NCI-H1048 (cell line): ENCODE measurements around the gene ADCY4.
A peak's percentile ranks its signal among the peaks of the same experiment; 100 is the strongest.
"Not testable (repeated sequence)": the region's sequence is repeated elsewhere in the genome, so short reads cannot be mapped to it uniquely, and the experiment has no call there.

Experiments used
- DNase-seq: peaks from one replicate; lab custom pipeline; 2025; lab: John Stamatoyannopoulos, UW

The ADCY4 gene

DNA sequence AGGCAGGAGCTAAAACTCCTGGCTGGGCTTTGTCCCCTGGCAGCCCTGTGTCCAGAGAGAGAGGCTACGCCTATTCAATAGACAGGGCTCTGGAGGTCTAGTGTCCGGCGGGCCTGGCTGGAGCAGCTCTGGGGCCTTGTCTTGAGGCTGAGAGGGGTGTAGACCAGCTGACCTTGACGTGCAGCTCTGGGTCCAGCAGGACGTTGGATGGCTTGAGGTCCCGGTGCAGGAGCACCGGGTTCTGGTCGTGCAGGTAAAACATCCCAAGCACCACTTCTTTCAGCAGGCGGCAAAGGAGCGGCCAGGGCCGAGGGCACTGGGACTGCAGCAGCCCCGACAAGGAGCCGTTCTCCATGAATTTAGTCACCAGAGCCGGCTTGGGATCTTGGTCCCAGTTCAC lies 4.0 kb upstream of the ADCY4 start:
- DNase-seq: no peak

DNA sequence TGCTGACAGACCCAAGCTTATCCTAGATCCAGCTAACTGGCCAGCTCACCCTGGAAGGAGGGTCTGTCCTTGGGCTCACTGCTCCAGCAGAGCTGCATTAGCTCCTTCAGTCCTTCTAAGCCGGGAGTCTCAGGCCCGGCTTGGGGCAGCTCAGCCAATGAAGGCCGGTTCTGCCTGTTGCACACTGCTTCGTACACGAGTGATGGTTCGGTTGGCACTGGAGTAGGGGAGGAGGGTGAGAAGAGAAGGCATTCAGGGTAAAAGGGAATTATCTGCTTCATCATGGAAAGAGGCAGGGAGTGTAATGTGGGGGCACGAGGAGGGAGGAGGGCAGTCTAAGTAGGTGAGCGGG lies 2.9 kb upstream of the ADCY4 start:
- DNase-seq: no peak

DNA sequence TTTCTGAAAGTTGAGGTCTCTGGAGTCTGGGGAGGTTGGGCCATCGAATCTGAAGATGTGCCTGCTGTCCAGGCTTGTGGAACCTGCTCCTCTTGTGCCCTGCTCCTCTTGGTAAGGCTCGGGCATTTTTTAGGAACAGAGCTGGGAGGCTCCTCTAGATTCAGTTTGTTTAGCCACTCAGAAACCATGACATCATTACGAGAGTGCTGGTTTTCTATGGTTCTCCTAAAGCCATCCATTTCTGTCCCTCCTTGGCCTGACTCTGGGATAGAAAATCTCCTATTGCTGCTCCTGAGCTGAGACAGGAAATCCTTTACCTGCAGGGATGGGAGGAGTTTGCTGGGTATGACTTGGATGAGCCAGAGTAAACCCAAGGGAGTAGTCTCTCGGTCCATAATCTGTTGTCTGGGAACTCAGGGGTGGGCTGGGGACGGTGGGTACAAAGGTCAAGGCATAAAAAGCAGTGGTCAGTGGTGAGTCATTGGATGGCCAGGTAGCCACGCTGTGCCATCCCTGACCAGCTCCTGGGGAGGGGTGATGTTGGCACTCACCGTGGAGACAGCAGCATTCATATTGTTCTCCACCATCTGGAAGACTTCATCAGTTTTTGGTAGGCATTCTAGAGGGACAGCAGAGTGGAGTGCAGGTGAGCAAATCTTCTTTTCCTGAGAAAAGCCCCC lies 2.4 kb upstream of the ADCY4 start:
- DNase-seq: no peak

DNA sequence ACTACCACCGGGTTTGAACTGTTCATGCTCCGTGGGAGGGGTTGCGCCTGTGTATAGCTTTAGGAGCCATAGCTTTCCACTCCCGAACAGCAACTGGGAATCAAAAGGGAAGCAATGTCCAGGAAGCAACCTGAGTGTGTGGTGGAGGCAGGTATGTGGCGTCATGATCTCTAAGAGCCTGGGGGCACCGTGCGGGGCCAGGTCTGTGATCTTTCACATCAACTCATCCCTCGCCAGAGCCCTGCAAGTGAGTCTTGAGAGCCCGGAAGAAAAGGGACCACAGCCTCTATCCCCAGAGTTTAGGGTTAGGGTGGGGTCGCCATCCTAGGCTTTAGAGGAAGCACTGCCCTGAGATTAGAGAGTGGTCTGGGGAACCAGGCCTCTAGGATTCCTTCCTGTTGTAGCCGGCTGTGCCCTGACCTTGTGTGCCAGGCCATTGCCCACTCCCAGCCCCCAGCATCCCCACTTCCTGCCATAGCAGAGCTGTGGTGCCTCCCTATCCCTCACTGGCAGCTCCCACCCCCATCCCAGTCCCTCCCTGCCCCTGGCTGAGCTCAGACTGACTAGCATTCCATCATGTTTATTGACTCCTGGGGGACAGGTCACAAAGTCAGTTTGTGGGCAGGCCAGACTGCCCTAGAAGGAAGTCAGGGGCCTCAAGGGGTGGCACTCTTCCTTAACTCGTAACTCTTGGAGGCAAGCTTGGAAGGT lies 745 bp upstream of the ADCY4 start:
- DNase-seq: no peak

DNA sequence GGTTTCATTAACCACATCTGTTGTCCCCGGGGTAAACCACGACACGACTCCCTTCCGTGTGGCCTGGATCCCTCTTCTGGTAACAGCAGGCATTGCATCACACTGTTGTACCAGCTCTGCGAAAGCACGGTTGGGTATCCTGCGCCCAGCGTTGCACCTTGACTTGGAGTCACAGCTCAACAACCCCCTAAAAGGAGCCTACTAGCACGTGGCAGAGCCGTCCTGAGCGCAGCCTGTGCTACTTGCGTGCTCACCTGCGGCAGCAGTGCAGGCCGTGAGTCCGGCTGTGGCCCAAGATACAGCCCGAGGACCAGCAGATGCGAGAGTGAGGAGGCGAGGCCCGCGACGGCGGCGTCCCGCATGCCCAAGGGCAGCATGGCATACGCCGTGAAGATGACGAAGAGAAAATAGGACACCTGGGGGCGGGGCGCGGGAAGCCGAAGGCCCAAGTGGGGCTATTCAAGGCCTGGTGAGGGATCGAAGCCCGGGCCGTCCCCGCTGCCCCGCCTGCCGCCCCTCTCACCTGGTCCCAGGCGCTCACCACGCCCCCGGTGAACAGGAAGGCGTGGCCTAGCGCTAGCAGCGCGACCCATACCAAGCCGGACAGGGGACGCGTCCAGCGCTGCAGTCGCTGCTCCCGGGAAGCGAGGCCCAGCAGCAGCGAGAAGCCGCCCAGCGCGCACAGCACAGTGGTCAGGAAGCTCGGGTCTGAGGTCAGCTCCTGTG lies 2.4 kb downstream of the ADCY4 start:
- DNase-seq: peak; percentile 57

DNA sequence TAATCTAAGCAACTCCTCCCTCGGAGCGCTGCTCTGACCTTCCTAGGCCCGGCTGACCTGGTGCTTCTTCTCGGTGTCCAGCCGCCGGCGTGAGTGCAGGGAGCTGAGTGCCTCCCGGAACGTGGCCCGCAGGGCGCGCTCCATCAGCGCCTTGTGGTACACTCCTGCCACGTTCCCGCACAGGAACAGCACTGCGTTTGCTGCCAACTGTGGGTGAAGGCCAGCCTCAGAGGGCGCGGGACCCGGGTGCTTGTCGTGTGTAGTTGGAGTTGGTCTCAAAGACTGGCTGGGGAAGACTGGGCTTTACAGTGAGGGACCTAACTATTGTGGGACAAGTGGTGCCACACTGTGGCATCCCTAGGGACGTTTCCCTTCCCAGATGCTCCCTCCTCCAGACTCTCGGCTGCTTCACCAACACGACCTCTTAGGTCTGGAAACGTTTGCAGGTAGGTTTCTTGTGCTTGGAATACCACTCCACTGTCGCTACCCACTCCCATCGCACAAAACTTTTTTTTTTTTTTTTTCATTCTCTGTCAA lies 3.1 kb downstream of the ADCY4 start:
- no peak for DNase-seq

DNA sequence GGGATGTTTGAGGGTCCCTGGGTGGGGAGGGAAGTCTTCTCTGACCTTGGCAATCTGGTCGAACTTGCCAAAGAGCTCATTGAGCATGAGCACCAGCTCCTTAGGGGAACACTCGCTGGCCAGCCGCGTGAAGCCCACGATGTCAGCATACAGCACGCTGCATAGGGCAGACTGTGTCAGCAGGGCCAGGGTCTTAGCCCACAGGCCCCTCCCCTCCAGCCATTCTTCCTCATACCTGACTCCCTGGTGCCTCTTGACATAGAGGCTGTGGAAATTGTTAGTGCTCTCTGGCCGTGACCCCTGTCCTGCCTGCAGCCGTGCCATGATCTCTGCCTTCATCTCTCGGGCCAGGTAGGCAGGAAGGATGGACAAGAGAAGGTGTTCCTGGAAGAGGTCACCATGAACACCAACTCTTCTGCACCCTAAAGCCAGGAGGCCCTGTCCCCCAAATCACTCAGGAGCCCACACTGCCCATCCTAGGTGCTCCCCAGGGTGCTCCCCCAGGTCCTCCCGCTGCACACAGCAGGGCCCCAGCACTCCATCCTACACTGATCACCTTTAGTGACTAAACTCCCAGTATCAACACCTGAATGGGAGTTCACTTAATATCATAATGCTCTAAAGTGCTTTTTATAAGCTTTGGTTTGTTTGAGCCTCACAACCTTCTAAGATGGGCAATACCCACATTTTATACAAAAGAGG lies 3.7 kb downstream of the ADCY4 start:
- DNase-seq: no peak

GRCh38 chr14:24329736-24330135 lies 5.1 kb downstream of the ADCY4 start:
- no peak for DNase-seq

DNA sequence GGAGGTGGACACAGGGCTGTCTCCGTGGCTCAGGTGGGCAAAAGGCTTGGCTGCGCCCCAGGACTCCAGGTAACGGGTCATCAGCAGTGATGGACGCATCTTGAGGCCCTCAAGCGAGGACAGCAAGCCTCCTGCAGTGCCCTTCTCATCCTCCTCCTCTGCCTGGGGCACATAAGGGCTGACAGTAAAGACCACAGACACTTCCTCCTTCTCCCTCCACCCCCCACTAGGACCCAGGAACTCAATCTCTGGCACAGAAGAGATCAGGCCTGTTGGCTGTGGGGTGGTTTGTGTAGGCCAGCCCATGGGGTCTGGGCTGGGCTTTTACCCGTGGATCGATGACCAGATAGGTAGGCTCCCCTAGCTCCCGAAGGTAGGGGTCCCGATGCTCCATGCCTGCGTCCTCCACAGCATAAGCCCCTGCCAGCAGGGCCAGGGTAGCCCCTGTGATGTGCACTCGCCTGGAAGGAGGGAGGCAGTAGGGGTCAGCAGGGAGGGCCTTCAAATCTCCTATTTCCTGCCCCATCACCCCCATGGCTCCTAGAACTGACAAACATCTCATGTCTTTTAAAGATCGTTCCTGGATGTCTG lies 5.7 kb downstream of the ADCY4 start:
- no peak for DNase-seq

DNA sequence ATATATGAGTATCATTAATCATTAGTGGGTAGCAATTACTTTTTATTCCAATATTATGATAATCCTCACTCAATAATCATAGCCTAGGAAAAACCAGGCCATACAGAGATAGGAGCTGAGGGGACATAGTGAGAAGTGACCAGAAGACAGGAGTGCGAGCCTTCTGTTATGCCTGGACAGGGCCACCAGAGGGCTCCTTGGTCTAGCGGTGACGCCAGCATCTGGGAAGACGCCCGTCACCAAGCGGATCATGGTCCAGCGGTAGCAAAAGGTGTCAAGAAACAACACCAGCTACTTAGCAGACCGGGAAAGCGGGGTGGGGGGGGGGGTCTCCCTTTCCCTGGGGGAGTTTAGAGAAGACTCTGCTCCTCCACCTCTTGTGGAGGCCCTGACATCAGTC lies 7.0 kb downstream of the ADCY4 start:
- not testable (repeated sequence) for DNase-seq

DNA sequence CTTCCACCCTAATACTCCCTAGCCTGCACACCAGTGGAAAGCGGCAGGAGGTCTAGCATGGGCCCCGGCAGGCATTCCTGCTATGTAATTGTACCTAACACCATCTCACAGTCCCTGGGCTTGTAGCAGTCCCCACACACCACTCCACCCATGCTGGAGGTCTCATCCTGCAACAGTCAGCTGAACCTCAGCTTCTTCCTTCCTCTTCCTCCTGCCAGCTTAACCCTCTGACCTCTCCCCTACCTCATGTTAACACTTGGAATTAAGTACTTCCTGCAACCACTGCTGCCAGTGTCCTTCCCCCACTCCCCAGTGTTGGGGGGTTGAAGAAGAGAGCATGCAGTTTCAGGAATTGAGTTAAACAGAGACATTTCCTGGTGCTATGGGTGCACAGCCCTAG lies 7.6 kb downstream of the ADCY4 start:
- DNase-seq: no peak

DNA sequence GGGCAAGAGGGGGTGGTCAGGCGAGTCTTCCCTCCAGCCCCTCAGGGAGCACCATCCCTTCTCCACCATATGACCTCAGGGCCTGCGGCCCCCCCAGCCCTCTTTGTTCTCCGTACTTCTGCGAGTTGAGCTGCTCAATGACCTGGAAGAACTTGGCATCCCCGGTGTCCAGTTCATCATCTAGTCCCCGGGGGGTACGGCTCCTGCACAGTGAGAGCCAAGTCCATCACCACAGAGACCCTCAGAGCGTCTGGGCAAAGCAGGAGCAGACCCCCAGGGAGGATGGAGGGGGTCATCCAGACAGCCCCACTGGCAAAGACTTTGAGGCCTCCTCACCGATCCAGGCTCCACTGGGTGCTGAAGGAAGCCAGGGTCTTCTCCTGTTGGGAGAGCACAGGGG lies 8.9 kb downstream of the ADCY4 start:
- DNase-seq: no peak

DNA sequence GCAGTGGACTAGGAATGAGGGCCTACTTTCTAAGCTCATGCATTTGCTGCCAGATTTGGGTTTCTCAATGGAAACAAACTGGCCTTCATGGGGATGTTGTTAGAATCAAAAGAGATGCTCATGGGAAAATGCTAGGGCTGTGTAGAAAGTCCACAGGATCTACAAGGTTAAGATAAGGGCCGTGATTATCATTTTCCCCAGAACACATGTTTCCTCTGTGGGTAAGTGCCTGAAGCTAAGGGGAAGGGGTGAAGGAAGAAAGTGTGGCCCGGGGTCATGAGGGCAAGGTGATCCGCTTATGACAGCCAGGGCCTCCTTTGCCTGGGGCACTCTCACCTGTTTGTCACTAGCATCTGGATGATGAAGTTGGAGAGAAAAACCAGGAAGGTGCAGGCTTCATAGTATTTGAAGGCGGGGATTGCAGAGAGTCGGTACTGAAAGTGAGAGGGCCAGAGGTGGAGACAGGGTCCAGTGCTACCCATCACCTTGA lies 9.8 kb downstream of the ADCY4 start:
- DNase-seq: no peak

DNA sequence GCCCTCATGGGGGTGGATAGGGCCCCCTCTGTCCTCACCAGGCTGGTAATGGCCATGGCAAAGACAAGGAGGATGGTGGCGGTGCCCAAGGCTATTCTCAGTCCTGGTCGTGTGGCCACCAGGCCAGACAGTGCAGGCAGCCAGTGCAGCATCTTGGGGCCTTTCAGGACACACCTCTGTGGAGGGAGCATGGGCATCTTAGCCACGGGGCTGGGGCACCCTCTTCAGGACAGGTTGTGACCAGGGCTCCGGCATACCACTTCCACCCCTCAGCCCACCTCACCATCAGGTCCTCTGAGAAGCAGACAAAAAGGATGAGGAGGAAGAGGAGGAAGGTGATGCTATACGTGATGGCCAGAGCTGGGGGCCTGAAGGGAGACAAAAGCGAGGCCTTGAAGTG lies 10.8 kb downstream of the ADCY4 start:
- DNase-seq: no peak

DNA sequence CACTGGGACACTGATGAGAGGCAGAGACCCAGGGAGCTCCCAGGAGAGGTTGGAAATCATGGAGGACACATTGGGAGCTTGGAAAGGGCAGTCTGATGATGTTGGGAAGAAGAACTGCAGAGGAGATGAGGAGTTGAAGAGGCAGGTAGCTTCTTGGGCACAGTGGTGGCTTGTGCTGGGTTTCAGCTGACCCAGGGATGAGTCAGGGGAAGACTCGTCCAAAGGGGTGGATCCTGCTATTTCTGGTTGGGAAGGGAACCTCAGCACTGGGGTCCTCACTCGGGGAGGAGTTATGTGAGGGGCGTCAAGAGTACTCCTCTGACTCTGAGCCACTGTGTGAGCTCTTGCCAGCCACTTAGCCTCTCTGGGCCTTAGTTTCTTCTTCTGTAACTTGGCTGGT lies 11.5 kb downstream of the ADCY4 start:
- DNase-seq: no peak

GRCh38 chr14:24322672-24323071 lies 12.2 kb downstream of the ADCY4 start:
- no peak for DNase-seq

- no peak for DNase-seq
Observed at GRCh38 chr14:24321212-24321975, 13.5 kb downstream of the ADCY4 start.

- DNase-seq: no peak
Observed at GRCh38 chr14:24317141-24317928, 17.5 kb downstream of the ADCY4 start.

GRCh38 chr14:24316597-24316950 lies 18.3 kb downstream of the ADCY4 start:
- DNase-seq: no peak

DNA sequence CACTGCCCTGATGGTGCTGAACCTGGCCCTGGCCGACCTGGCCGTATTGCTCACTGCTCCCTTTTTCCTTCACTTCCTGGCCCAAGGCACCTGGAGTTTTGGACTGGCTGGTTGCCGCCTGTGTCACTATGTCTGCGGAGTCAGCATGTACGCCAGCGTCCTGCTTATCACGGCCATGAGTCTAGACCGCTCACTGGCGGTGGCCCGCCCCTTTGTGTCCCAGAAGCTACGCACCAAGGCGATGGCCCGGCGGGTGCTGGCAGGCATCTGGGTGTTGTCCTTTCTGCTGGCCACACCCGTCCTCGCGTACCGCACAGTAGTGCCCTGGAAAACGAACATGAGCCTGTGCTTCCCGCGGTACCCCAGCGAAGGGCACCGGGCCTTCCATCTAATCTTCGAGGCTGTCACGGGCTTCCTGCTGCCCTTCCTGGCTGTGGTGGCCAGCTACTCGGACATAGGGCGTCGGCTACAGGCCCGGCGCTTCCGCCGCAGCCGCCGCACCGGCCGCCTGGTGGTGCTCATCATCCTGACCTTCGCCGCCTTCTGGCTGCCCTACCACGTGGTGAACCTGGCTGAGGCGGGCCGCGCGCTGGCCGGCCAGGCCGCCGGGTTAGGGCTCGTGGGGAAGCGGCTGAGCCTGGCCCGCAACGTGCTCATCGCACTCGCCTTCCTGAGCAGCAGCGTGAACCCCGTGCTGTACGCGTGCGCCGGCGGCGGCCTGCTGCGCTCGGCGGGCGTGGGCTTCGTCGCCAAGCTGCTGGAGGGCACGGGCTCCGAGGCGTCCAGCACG lies 18.9 kb downstream of the ADCY4 start:
- no peak for DNase-seq
